Neural progenitor cell (in vitro differentiated cells): ENCODE results near the gene IL1RL1. TPM values are rescaled to one million over a fixed set of nuclear protein-coding genes. Genes with fewer than 3 reads are reported as not detected.

Experiments
- DNase-seq: peaks from one replicate; pipeline ENCODE4 v3.0.0-alpha.2; 2016; ENCODE audit warnings: low spot score
- H2AFZ ChIP-seq: fragments of 200-600 bp; sonication (generic); replicated peaks from 2 replicates; pipeline ENCODE4 v1.6.1; 2016; ENCODE audit warnings: antibody characterized with exemption
- H3F3A ChIP-seq: fragments of 200-600 bp; sonication (generic); 2 replicates; pipeline ENCODE4 v1.6.1; 2016; ENCODE audit warnings: antibody characterized with exemption, low read depth
- H3K27ac ChIP-seq: fragments of 200-600 bp; sonication (generic); 2 replicates; pipeline ENCODE4 v1.5.1; 2016; ENCODE audit warnings: mild to moderate bottlenecking
- H3K27me3 ChIP-seq: fragments of 200-600 bp; sonication (generic); 2 replicates; pipeline ENCODE4 v1.6.1; 2016; ENCODE audit warnings: mild to moderate bottlenecking, moderate library complexity
- H3K36me3 ChIP-seq: fragments of 200-600 bp; sonication (generic); 2 replicates; pipeline ENCODE4 v1.5.1; 2016
- H3K4me1 ChIP-seq: fragments of 200-600 bp; sonication (generic); 2 replicates; pipeline ENCODE4 v1.6.1; 2016; ENCODE audit warnings: mixed run types
- H3K4me2 ChIP-seq: fragments of 200-600 bp; sonication (generic); 2 replicates; pipeline ENCODE4 v1.6.1; 2016
- H3K4me3 ChIP-seq: fragments of 200-600 bp; sonication (generic); 2 replicates; pipeline ENCODE4 v1.5.1; 2016
- H3K79me2 ChIP-seq: fragments of 200-600 bp; sonication (generic); 2 replicates; pipeline ENCODE4 v1.6.1; 2016; ENCODE audit warnings: low read depth
- H3K9ac ChIP-seq: fragments of 200-600 bp; sonication (generic); 2 replicates; pipeline ENCODE4 v1.6.1; 2016
- H3K9me3 ChIP-seq: fragments of 200-600 bp; sonication (generic); 2 replicates; pipeline ENCODE4 v1.5.1; 2016; ENCODE audit warnings: low read depth
- H4K20me1 ChIP-seq: fragments of 200-600 bp; sonication (generic); 2 replicates; pipeline ENCODE4 v1.6.1; 2016; ENCODE audit warnings: low read depth
- H3K27ac Mint-ChIP-seq: 3 replicates; pipeline ENCODE4 v1.8.0; 2021; ENCODE audit warnings: mixed read lengths
- H3K27me3 Mint-ChIP-seq: 2 replicates; pipeline ENCODE4 v1.8.0; 2022; ENCODE audit warnings: low read depth, mild to moderate bottlenecking, inconsistent platforms, moderate library complexity, mixed read lengths; ENCODE audit not compliant: insufficient read depth
- H3K36me3 Mint-ChIP-seq: 3 replicates; pipeline ENCODE4 v1.8.0; 2021; ENCODE audit warnings: mixed read lengths
- H3K4me1 Mint-ChIP-seq: 3 replicates; pipeline ENCODE4 v1.8.0; 2021; ENCODE audit warnings: mixed read lengths
- H3K4me3 Mint-ChIP-seq: 3 replicates; pipeline ENCODE4 v1.8.0; 2021; ENCODE audit warnings: mild to moderate bottlenecking, moderate library complexity, mixed read lengths
- H3K9me3 Mint-ChIP-seq: 3 replicates; pipeline ENCODE4 v1.8.0; 2020; ENCODE audit warnings: mixed read lengths
- EZH2 ChIP-seq: fragments of 200-600 bp; sonication (generic); IDR thresholded peaks from 2 replicates; pipeline ENCODE4 v1.6.1; 2017; ENCODE audit warnings: antibody characterized with exemption, mild to moderate bottlenecking, moderate library complexity
- EZH2phosphoT487 ChIP-seq: fragments of 200-600 bp; sonication (generic); IDR thresholded peaks from 2 replicates; pipeline ENCODE4 v1.6.1; 2017; ENCODE audit warnings: antibody characterized with exemption
- total RNA-seq: library from RNA; depleted of rRNA; stranded (reverse); fragments of >200 nt; gene quantifications from 2 replicates; pipeline ENCODE4 v1.2.3, GENCODE V29; 2015; ENCODE audit warnings: low replicate concordance
- TF ChIP-seq, protein P1 (sequence below): fragments of 200-600 bp; sonication (generic); IDR thresholded peaks from 2 replicates; pipeline ENCODE4 v1.5.1; 2017; ENCODE audit warnings: antibody characterized with exemption, mild to moderate bottlenecking

Gene IL1RL1
- total RNA-seq, 1 donor from 2014 or later = not detected

DNA sequence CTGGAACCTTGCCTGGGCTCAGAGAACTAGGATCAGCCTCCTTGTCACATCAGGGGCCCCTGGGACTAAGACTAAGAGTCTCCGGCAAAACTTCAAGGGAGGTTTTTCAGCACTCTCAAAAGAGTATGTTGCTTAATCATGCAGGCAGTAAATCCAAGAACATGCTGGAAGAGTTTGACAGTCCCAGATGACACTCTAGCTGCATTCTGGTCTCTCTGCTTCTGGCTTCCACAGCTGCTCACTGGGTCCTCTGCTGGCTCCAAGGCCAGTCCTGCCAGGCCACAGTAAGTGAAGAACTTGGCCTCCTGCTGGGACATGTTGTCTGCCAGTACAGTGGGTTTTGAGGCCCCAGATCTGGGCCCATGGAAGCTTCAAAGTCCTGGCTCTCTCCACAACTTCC is 45.2 kb upstream of the IL1RL1 start:
- Histone ChIP-seq H3K4me3 (no peak overlapping the region), H3K27ac (no peak overlapping the region), H3K79me2 (no peaks in the 10 kb centered on the region), H4K20me1 (no peaks in the 10 kb centered on the region), H3F3A (no peaks in the 10 kb centered on the region), H2AFZ (no peak overlapping the region), H3K36me3 (no peaks in the 10 kb centered on the region), H3K27me3 (no peaks in the 10 kb centered on the region), H3K4me2 (no peak overlapping the region), H3K4me1 (no peaks in the 10 kb centered on the region), H3K9me3 (no peaks in the 10 kb centered on the region), H3K9ac (no peak overlapping the region)
- Mint-ChIP-seq H3K4me3 (no peak overlapping the region), H3K27ac (no peak overlapping the region), H3K4me1 (no peaks in the 10 kb centered on the region), H3K27me3 (peaks cover 7% of the 10 kb centered on the region), H3K9me3 (no peaks in the 10 kb centered on the region), H3K36me3 (no peaks in the 10 kb centered on the region)
- TF ChIP-seq EZH2phosphoT487 = no peak
- no peak for TF ChIP-seq EZH2
- TF ChIP-seq, protein P1, sequence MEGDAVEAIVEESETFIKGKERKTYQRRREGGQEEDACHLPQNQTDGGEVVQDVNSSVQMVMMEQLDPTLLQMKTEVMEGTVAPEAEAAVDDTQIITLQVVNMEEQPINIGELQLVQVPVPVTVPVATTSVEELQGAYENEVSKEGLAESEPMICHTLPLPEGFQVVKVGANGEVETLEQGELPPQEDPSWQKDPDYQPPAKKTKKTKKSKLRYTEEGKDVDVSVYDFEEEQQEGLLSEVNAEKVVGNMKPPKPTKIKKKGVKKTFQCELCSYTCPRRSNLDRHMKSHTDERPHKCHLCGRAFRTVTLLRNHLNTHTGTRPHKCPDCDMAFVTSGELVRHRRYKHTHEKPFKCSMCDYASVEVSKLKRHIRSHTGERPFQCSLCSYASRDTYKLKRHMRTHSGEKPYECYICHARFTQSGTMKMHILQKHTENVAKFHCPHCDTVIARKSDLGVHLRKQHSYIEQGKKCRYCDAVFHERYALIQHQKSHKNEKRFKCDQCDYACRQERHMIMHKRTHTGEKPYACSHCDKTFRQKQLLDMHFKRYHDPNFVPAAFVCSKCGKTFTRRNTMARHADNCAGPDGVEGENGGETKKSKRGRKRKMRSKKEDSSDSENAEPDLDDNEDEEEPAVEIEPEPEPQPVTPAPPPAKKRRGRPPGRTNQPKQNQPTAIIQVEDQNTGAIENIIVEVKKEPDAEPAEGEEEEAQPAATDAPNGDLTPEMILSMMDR = no peak
- DNase-seq = no peak

DNA sequence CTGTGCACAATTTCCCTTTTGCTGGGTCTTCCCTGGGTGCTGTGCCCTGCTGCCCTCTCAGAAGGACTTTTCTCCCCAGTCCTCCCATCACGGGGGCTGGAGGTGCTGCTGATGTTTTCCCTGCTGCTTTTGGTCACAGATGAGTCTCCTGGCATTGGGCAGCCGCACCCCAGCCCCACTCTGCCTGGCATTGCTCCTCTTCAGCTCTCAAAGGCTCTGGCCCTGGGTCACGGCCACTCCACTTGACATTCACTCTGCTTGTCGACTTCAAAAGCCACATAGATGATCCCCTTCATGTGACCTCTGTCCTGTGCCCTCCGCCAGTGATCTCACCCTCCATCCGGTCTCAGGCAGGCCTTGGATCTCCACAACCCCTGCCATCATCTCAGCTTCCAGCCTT is 43.6 kb upstream of the IL1RL1 start:
- H3K4me3 Mint-ChIP-seq = no peak overlapping the region
- no peaks in the 10 kb centered on the region for H3K9me3 Mint-ChIP-seq
- no peaks in the 10 kb centered on the region for H4K20me1 ChIP-seq
- TF ChIP-seq, protein P1 = no peak
- no peak for TF ChIP-seq EZH2
- no peak for TF ChIP-seq EZH2phosphoT487
- no peak overlapping the region for H3K4me3 ChIP-seq
- H2AFZ ChIP-seq = no peak overlapping the region
- H3K36me3 Mint-ChIP-seq = no peaks in the 10 kb centered on the region
- no peaks in the 10 kb centered on the region for H3F3A ChIP-seq
- no peak for DNase-seq
- H3K9me3 ChIP-seq = no peaks in the 10 kb centered on the region
- no peak overlapping the region for H3K9ac ChIP-seq
- no peaks in the 10 kb centered on the region for H3K4me1 ChIP-seq
- H3K27me3 Mint-ChIP-seq = peaks cover 7% of the 10 kb centered on the region
- no peak overlapping the region for H3K27ac Mint-ChIP-seq
- no peak overlapping the region for H3K4me2 ChIP-seq
- H3K79me2 ChIP-seq = no peaks in the 10 kb centered on the region
- H3K27ac ChIP-seq = no peak overlapping the region
- no peaks in the 10 kb centered on the region for H3K4me1 Mint-ChIP-seq
- no peaks in the 10 kb centered on the region for H3K36me3 ChIP-seq
- H3K27me3 ChIP-seq = no peaks in the 10 kb centered on the region

DNA sequence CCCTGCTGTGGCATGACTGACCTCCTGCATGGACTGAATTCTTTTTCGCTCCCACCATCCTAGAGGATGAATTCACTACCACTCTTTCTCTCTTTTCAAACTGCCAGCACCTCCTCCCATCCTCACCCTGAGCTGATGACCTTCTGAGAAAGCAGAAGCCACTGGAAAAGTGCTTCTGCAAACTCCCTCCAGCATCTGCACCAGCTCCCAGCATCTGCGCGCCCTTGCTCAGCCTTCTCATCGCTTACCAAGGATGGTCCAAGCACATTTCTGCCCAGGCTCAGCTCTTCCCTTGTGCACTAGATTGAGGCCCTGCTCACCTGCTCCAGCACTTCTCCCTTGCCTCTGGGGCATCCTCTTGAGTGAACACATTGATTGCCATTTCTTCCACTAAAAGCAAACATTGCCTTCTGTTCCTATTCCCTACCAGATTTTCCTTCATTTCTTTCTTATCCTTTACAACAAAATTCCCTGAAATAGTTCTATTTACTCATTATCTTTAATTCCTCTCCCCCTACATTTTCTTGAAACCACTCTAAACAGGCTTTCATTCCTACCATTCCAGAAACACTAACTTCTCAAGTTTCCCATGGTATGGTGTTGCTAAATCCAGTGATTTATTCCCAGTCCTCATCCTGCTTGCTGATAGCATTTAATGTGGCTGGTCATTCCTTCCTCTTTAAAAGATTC is 42.7 kb upstream of the IL1RL1 start:
- Histone ChIP-seq H3K79me2 (no peaks in the 10 kb centered on the region), H3K4me2 (no peak overlapping the region), H3F3A (no peaks in the 10 kb centered on the region), H3K9me3 (no peaks in the 10 kb centered on the region), H3K36me3 (no peaks in the 10 kb centered on the region), H3K9ac (no peak overlapping the region), H3K4me1 (no peaks in the 10 kb centered on the region), H4K20me1 (no peaks in the 10 kb centered on the region), H3K4me3 (no peak overlapping the region), H3K27me3 (no peaks in the 10 kb centered on the region), H3K27ac (no peak overlapping the region), H2AFZ (no peak overlapping the region)
- Mint-ChIP-seq H3K27me3 (peaks cover 7% of the 10 kb centered on the region), H3K27ac (no peak overlapping the region), H3K4me1 (no peaks in the 10 kb centered on the region), H3K4me3 (no peak overlapping the region), H3K36me3 (no peaks in the 10 kb centered on the region), H3K9me3 (no peaks in the 10 kb centered on the region)
- TF ChIP-seq, protein P1 = no peak
- TF ChIP-seq EZH2phosphoT487 (no peak), EZH2 (no peak)
- no peak for DNase-seq
